Astrocyte (in vitro differentiated cells and primary cell): ENCODE measurements around the gene ARRDC3. TPM values are rescaled to one million over a fixed set of nuclear protein-coding genes. Genes with fewer than 3 reads are reported as not detected.

Experiments
- DNase-seq: peaks from one replicate; pipeline ENCODE4 v3.0.0-alpha.2; 2010; ENCODE audit warnings: low read depth
- FAIRE-seq: peaks from 2 replicates; lab custom pipeline; 2011; peaks lifted over from hg19 to GRCh38; lab: Jason Lieb, UNC
- H2AFZ ChIP-seq: 2 replicates; pipeline ENCODE4 v1.6.0; 2012; ENCODE audit warnings: low read depth, low read length, inconsistent platforms
- H3K27ac ChIP-seq: 2 replicates; pipeline ENCODE4 v1.5.1; 2011; ENCODE audit warnings: low read depth, low read length, inconsistent platforms
- H3K27me3 ChIP-seq: 2 replicates; pipeline ENCODE4 v1.6.0; 2011; ENCODE audit warnings: low read length, inconsistent platforms; ENCODE audit not compliant: insufficient read depth
- H3K36me3 ChIP-seq: 2 replicates; pipeline ENCODE4 v1.5.1; 2011; ENCODE audit warnings: low read length, inconsistent platforms; ENCODE audit not compliant: insufficient read depth
- H3K4me1 ChIP-seq: 2 replicates; pipeline ENCODE4 v1.5.1; 2011; ENCODE audit warnings: low read length, inconsistent platforms; ENCODE audit not compliant: insufficient read depth
- H3K4me2 ChIP-seq: 2 replicates; pipeline ENCODE4 v1.6.0; 2012; ENCODE audit warnings: low read length, inconsistent platforms
- H3K4me3 ChIP-seq: 2 replicates; pipeline ENCODE4 v1.5.1; 2011; ENCODE audit warnings: low read depth, mild to moderate bottlenecking, low read length, inconsistent platforms; ENCODE audit not compliant: insufficient read depth
- H3K79me2 ChIP-seq: 2 replicates; pipeline ENCODE4 v1.6.0; 2012; ENCODE audit warnings: mild to moderate bottlenecking, low read length, inconsistent platforms; ENCODE audit not compliant: insufficient read depth
- H3K9ac ChIP-seq: 2 replicates; pipeline ENCODE4 v1.6.0; 2012; ENCODE audit warnings: mild to moderate bottlenecking, low read length, inconsistent platforms
- H3K9me3 ChIP-seq: 2 replicates; pipeline ENCODE4 v1.5.1; 2012; ENCODE audit warnings: low read depth, mild to moderate bottlenecking, low read length, inconsistent platforms; ENCODE audit not compliant: insufficient read depth
- H4K20me1 ChIP-seq: 2 replicates; pipeline ENCODE4 v1.6.0; 2012; ENCODE audit warnings: low read length, inconsistent platforms; ENCODE audit not compliant: insufficient read depth
- H3K27ac Mint-ChIP-seq: one replicate; pipeline ENCODE4 v1.8.0; 2021; ENCODE audit warnings: mild to moderate bottlenecking, mixed read lengths; ENCODE audit not compliant: unreplicated experiment
- H3K27me3 Mint-ChIP-seq: one replicate; pipeline ENCODE4 v1.8.0; 2021; ENCODE audit warnings: low read depth, mixed read lengths; ENCODE audit not compliant: unreplicated experiment
- H3K36me3 Mint-ChIP-seq: one replicate; pipeline ENCODE4 v1.8.0; 2021; ENCODE audit warnings: low read depth, mixed read lengths; ENCODE audit not compliant: unreplicated experiment
- H3K4me1 Mint-ChIP-seq: one replicate; pipeline ENCODE4 v1.8.0; 2021; ENCODE audit warnings: low read depth, mixed read lengths; ENCODE audit not compliant: unreplicated experiment
- H3K4me3 Mint-ChIP-seq: one replicate; pipeline ENCODE4 v1.8.0; 2021; ENCODE audit warnings: mild to moderate bottlenecking, moderate library complexity, mixed read lengths; ENCODE audit not compliant: unreplicated experiment
- H3K9me3 Mint-ChIP-seq: one replicate; pipeline ENCODE4 v1.8.0; 2021; ENCODE audit warnings: mild to moderate bottlenecking, mixed read lengths; ENCODE audit not compliant: unreplicated experiment
- EZH2 ChIP-seq: IDR thresholded peaks from 2 replicates; pipeline ENCODE4 v1.6.1; 2012; ENCODE audit warnings: mild to moderate bottlenecking, low read length, inconsistent platforms; ENCODE audit not compliant: insufficient read depth
- total RNA-seq: library from RNA; stranded (reverse); gene quantifications from 2 replicates; pipeline ENCODE4 v1.2.1, GENCODE V29; 2021
- TF ChIP-seq, protein P1 (sequence below): IDR thresholded peaks from 2 replicates; pipeline ENCODE4 v1.5.1; 2011; ENCODE audit warnings: low read depth, mild to moderate bottlenecking, inconsistent platforms, low read length, moderate library complexity; ENCODE audit not compliant: insufficient read depth

Gene ARRDC3
- total RNA-seq, 1 donor from 2014 or later, result 94.7 TPM

DNA sequence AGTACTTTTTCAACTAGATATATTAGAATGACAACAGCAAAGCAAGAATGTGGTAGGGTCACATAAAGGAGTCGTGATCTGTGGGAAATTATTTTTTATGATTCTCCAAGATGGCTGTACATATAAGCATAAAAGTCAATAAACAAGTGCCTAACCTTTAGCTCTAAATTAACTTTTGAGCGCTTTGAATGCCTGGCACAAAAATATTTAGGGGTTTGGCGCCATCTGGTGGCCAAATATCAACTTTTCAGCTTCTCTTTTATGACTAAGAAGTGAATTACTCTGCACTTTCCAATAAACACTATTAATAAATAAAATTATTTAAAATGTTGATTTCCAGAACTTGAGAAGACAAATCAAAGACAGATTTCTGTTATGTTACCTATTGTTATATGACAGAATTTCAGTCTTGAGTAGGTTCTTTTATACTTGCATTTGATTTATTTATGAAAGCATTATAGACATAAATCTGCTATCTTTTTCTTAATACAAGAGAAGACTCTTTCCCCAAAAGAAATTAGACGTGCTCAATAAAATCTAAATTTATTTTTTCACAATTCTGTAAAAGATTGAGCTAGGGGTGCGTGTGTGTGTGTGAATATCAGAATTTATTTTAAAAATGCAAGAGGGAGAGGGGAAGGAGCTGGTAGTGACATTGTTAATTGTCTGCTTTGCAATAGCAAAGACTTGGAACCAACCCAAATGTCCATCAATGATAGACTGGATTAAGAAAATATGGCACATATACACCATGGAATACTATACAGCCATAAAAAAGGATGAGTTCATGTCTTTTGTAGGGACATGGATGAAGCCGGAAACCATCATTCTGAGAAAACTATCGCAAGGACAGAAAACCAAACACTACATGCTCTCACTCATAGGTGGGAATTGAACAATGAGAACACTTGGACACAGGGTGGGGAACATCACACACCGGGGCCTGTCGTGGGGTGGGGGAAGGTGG is 36.7 kb upstream of the ARRDC3 start:
- Histone ChIP-seq H3K4me1 (no peaks in the 10 kb centered on the region), H3K4me2 (no peak overlapping the region), H4K20me1 (no peaks in the 10 kb centered on the region), H2AFZ (no peak overlapping the region), H3K27me3 (no peaks in the 10 kb centered on the region), H3K27ac (no peak overlapping the region), H3K79me2 (no peaks in the 10 kb centered on the region), H3K9me3 (no peaks in the 10 kb centered on the region), H3K9ac (no peak overlapping the region), H3K36me3 (no peaks in the 10 kb centered on the region), H3K4me3 (no peak overlapping the region)
- Mint-ChIP-seq H3K27ac (no peak overlapping the region), H3K9me3 (no peaks in the 10 kb centered on the region), H3K27me3 (no peaks in the 10 kb centered on the region), H3K4me3 (no peak overlapping the region), H3K36me3 (no peaks in the 10 kb centered on the region), H3K4me1 (peaks cover 2% of the 10 kb centered on the region)
- no peak for TF ChIP-seq EZH2
- TF ChIP-seq, protein P1, sequence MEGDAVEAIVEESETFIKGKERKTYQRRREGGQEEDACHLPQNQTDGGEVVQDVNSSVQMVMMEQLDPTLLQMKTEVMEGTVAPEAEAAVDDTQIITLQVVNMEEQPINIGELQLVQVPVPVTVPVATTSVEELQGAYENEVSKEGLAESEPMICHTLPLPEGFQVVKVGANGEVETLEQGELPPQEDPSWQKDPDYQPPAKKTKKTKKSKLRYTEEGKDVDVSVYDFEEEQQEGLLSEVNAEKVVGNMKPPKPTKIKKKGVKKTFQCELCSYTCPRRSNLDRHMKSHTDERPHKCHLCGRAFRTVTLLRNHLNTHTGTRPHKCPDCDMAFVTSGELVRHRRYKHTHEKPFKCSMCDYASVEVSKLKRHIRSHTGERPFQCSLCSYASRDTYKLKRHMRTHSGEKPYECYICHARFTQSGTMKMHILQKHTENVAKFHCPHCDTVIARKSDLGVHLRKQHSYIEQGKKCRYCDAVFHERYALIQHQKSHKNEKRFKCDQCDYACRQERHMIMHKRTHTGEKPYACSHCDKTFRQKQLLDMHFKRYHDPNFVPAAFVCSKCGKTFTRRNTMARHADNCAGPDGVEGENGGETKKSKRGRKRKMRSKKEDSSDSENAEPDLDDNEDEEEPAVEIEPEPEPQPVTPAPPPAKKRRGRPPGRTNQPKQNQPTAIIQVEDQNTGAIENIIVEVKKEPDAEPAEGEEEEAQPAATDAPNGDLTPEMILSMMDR, result peak; percentile 55
- FAIRE-seq (no peak), DNase-seq (no peak)

DNA sequence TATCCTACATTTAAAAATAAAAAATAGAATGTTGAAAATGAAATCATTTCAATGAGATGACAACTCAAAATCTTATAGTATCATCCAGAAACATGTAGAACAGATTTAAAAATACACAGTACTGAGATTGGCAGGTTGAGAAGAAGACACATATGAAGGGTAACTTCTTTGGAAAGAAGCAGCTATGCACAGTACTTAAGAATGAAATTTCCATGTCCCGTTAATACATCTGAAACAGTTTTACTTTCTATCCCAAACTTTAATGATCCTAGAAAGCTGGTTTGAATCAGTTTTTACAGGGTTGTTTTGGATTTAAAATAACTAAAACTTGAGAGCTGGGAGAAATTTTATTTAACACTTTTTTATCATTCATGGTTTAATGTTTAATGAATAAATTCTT is 36.0 kb upstream of the ARRDC3 start:
- no peaks in the 10 kb centered on the region for H3K4me1 ChIP-seq
- Mint-ChIP-seq H3K27me3 (no peaks in the 10 kb centered on the region), H3K4me1 (peaks cover 2% of the 10 kb centered on the region), H3K4me3 (no peak overlapping the region), H3K9me3 (no peaks in the 10 kb centered on the region), H3K36me3 (no peaks in the 10 kb centered on the region), H3K27ac (no peak overlapping the region)
- H2AFZ ChIP-seq, result no peak overlapping the region
- no peaks in the 10 kb centered on the region for H4K20me1 ChIP-seq
- no peaks in the 10 kb centered on the region for H3K9me3 ChIP-seq
- no peaks in the 10 kb centered on the region for H3K79me2 ChIP-seq
- no peaks in the 10 kb centered on the region for H3K27me3 ChIP-seq
- H3K27ac ChIP-seq, result no peak overlapping the region
- no peak overlapping the region for H3K9ac ChIP-seq
- H3K4me2 ChIP-seq, result no peak overlapping the region
- no peak overlapping the region for H3K4me3 ChIP-seq
- FAIRE-seq, result no peak
- DNase-seq, result no peak
- TF ChIP-seq, protein P1, result no peak
- no peaks in the 10 kb centered on the region for H3K36me3 ChIP-seq

DNA sequence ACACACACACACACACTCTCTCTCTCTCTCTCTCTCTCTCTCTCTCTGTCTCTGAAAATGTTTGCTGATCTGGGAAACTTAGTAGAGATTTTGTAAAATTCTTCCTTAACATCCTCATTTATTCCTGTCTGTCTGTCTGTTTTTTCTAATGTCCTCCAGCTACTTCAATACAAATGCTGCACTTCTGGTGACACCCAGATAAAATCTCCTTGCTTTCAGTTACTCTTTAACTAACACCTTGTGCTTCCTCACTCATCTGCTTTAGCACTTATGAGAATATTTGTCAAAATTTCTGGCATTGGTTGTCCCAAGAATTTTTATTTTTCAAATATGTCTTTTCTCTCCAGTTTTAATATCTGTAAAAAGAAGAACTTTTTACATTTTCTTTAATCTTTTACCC is 35.0 kb upstream of the ARRDC3 start:
- Mint-ChIP-seq H3K4me3 (no peak overlapping the region), H3K4me1 (peaks cover 2% of the 10 kb centered on the region), H3K27ac (no peak overlapping the region), H3K27me3 (no peaks in the 10 kb centered on the region), H3K9me3 (no peaks in the 10 kb centered on the region), H3K36me3 (no peaks in the 10 kb centered on the region)
- H3K9me3 ChIP-seq, result no peaks in the 10 kb centered on the region
- no peak overlapping the region for H3K27ac ChIP-seq
- no peak overlapping the region for H2AFZ ChIP-seq
- H3K36me3 ChIP-seq, result no peaks in the 10 kb centered on the region
- FAIRE-seq (no peak), DNase-seq (no peak)
- TF ChIP-seq EZH2, result no peak
- TF ChIP-seq, protein P1, result no peak
- H3K4me1 ChIP-seq, result no peaks in the 10 kb centered on the region
- no peaks in the 10 kb centered on the region for H3K27me3 ChIP-seq
- no peak overlapping the region for H3K4me3 ChIP-seq
- H4K20me1 ChIP-seq, result no peaks in the 10 kb centered on the region
- H3K4me2 ChIP-seq, result no peak overlapping the region
- no peaks in the 10 kb centered on the region for H3K79me2 ChIP-seq
- no peak overlapping the region for H3K9ac ChIP-seq
